ENCODE measurements around the gene RPEL1. TPM values are rescaled to one million over a fixed set of nuclear protein-coding genes. Genes with fewer than 3 reads are reported as not detected.
"Not testable (repeated sequence)": the region's sequence is repeated elsewhere in the genome, so short reads cannot be mapped to it uniquely, and the experiment has no call there.

The RPEL1 gene
- total RNA-seq, 1 experiment from 2014 or later: not detected

DNA sequence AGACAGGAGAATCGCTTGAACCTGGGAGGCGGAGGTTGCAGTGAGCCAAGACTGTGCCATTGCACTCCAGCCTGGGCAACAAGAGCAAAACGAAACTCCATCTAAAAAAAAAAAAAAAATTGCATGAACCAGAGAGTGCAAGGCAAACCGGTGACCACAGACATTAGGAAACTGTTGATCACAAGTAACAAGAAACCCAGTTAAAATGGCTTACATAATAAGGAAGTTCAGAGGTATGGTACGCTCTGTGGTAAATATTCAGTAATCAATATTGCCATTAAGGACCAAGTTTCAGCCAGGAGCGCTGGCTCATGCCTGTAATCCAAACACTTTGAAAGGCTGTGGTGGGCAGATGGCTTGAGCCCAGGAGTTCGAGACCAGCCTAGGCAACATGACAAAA lies 43.4 kb upstream of the RPEL1 start:
- intact Hi-C loops (cut with micrococcal nuclease): no loop called here
- BruUV-seq (replicated peaks): no TSS peak
- Histone ChIP-seq H3K9me2 (replicated peaks; ENCODE audit: low read length) (no peaks in the 10 kb centered on the region), H3K4me3 (ENCODE audit: low read length) (no peak overlapping the region), H3K9ac (ENCODE audit: low read length) (no peak overlapping the region), H3K27me3 (ENCODE audit: low read length) (no peaks in the 10 kb centered on the region), H3F3A (ENCODE audit: low read length, unreplicated experiment) (peaks cover under 1% of the 10 kb centered on the region), H3K36me3 (ENCODE audit: low read depth, low read length) (no peaks in the 10 kb centered on the region), H3K4me1 (ENCODE audit: insufficient read depth, low read length) (peaks cover 1% of the 10 kb centered on the region; the same call in 1 of the 2 replicates), H2AFZ (ENCODE audit: low read length) (no peak overlapping the region), H3K27ac (ENCODE audit: low read length) (no peak overlapping the region), H3K9me3 (ENCODE audit: low read length) (no peaks in the 10 kb centered on the region), H3K79me2 (ENCODE audit: low read length) (no peaks in the 10 kb centered on the region), H3K4me2 (ENCODE audit: low read length) (no peak overlapping the region), H4K20me1 (ENCODE audit: low read length) (no peaks in the 10 kb centered on the region)
- no peak for DNase-seq
- ChIA-PET CTCF (no interaction called here), POLR2A (ENCODE audit: unreplicated experiment) (no interaction called here)
- no peak for ATAC-seq
- no peak for TF ChIP-seq CTCF (conservative IDR thresholded peaks at IDR 0.05; ENCODE audit: low read depth, low read length)
- TF ChIP-seq EZH2 (IDR thresholded peaks at IDR 0.05; ENCODE audit: low read length, unreplicated experiment): no peak
- no peak for TF ChIP-seq EZH2phosphoT487 (IDR thresholded peaks at IDR 0.05; ENCODE audit: borderline replicate concordance, low read length)

DNA sequence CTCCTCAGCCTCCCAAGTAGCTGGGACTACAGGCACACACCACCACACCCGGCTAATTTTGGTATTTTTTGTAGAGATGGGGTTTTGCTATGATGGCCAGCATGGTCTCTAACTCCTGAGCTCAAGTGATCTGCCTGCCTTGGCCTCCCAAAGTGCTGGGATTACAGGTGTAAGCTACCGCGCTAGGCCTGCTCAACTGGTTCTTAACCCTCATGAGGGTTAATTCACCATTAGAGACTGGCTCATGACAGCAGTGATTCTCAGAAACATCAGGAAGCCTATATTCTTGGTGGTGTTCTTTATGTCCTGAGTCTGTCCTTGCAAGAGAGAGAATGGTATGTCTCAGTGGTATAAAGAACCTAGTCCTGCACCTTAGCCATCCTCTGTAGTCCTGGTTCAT lies 42.2 kb upstream of the RPEL1 start:
- Histone ChIP-seq H3K4me2 (ENCODE audit: low read length) (no peak overlapping the region), H3F3A (ENCODE audit: low read length, unreplicated experiment) (no peaks in the 10 kb centered on the region), H4K20me1 (ENCODE audit: low read length) (no peaks in the 10 kb centered on the region), H2AFZ (ENCODE audit: low read length) (no peak overlapping the region), H3K9ac (ENCODE audit: low read length) (no peak overlapping the region), H3K79me2 (ENCODE audit: low read length) (no peaks in the 10 kb centered on the region), H3K27me3 (ENCODE audit: low read length) (no peaks in the 10 kb centered on the region), H3K9me2 (replicated peaks; ENCODE audit: low read length) (no peaks in the 10 kb centered on the region), H3K36me3 (ENCODE audit: low read depth, low read length) (no peaks in the 10 kb centered on the region), H3K4me3 (ENCODE audit: low read length) (no peak overlapping the region), H3K27ac (ENCODE audit: low read length) (no peak overlapping the region), H3K9me3 (ENCODE audit: low read length) (no peaks in the 10 kb centered on the region), H3K4me1 (ENCODE audit: insufficient read depth, low read length) (no peaks in the 10 kb centered on the region)
- ATAC-seq (no peak), DNase-seq (no peak)
- intact Hi-C loops (cut with micrococcal nuclease): no loop called here
- TF ChIP-seq EZH2 (IDR thresholded peaks at IDR 0.05; ENCODE audit: low read length, unreplicated experiment) (no peak), EZH2phosphoT487 (IDR thresholded peaks at IDR 0.05; ENCODE audit: borderline replicate concordance, low read length) (no peak), CTCF (conservative IDR thresholded peaks at IDR 0.05; ENCODE audit: low read depth, low read length) (no peak)
- no TSS peak for BruUV-seq (replicated peaks)
- CTCF ChIA-PET: no interaction called here
- POLR2A ChIA-PET (ENCODE audit: unreplicated experiment): no interaction called here

- Histone ChIP-seq H3K4me1 (ENCODE audit: insufficient read depth, low read length) (no peaks in the 10 kb centered on the region), H3K9me2 (replicated peaks; ENCODE audit: low read length) (no peaks in the 10 kb centered on the region), H2AFZ (ENCODE audit: low read length) (no peak overlapping the region), H3F3A (ENCODE audit: low read length, unreplicated experiment) (no peaks in the 10 kb centered on the region), H3K4me3 (ENCODE audit: low read length) (no peak overlapping the region), H3K9me3 (ENCODE audit: low read length) (no peaks in the 10 kb centered on the region), H3K9ac (ENCODE audit: low read length) (no peak overlapping the region), H3K27me3 (ENCODE audit: low read length) (no peaks in the 10 kb centered on the region), H4K20me1 (ENCODE audit: low read length) (no peaks in the 10 kb centered on the region), H3K79me2 (ENCODE audit: low read length) (no peaks in the 10 kb centered on the region), H3K4me2 (ENCODE audit: low read length) (no peak overlapping the region), H3K27ac (ENCODE audit: low read length) (no peak overlapping the region), H3K36me3 (ENCODE audit: low read depth, low read length) (no peaks in the 10 kb centered on the region)
- TF ChIP-seq EZH2phosphoT487 (IDR thresholded peaks at IDR 0.05; ENCODE audit: borderline replicate concordance, low read length): no peak
- no peak for TF ChIP-seq CTCF (conservative IDR thresholded peaks at IDR 0.05; ENCODE audit: low read depth, low read length)
- TF ChIP-seq EZH2 (IDR thresholded peaks at IDR 0.05; ENCODE audit: low read length, unreplicated experiment): no peak
- ATAC-seq (no peak), DNase-seq (no peak)
- ChIA-PET POLR2A (ENCODE audit: unreplicated experiment) (no interaction called here), CTCF (no interaction called here)
- intact Hi-C loops (cut with micrococcal nuclease): no loop called here
- BruUV-seq (replicated peaks): no TSS peak
These were observed 41.1 kb upstream of the RPEL1 start for GRCh38 chr10:103204353-103205255.

DNA sequence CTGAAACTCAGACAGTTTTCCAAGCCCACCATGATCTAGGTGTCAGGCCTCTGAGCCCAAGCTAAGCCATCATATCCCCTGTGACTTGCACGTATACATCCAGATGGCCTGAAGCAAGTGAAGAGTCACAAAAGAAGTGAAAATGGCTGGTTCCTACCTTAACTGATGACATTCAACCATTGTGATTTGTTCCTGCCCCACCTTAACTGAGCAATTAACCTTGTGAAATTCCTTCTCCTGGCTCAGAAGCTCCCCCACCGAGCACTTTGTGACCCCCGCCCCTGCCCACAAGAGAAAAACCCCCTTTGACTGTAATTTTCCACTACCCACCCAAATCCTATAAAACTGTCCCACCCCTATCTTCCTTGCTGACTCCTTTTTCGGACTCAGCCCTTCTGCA lies 40.3 kb upstream of the RPEL1 start:
- H3K4me2 ChIP-seq (ENCODE audit: low read length); H4K20me1 ChIP-seq (ENCODE audit: low read length); H3K36me3 ChIP-seq (ENCODE audit: low read depth, low read length); BruUV-seq (replicated peaks); H3K27ac ChIP-seq (ENCODE audit: low read length); H3K79me2 ChIP-seq (ENCODE audit: low read length); ATAC-seq; H3K9me2 ChIP-seq (replicated peaks; ENCODE audit: low read length); DNase-seq; H3K9me3 ChIP-seq (ENCODE audit: low read length); POLR2A ChIA-PET (ENCODE audit: unreplicated experiment); H3K4me3 ChIP-seq (ENCODE audit: low read length); H3K27me3 ChIP-seq (ENCODE audit: low read length); H3K9ac ChIP-seq (ENCODE audit: low read length); intact Hi-C loops (cut with micrococcal nuclease); H2AFZ ChIP-seq (ENCODE audit: low read length); CTCF ChIA-PET; H3F3A ChIP-seq (ENCODE audit: low read length, unreplicated experiment); H3K4me1 ChIP-seq (ENCODE audit: insufficient read depth, low read length): not testable (repeated sequence)
